GM18498 (cell line): ENCODE data around the gene HPD.

ENCODE experiments used
- ATAC-seq: cut with Tn5 transposase; IDR thresholded peaks from one replicate; pipeline ENCODE4 v1.9.1; 2021; ENCODE audit warnings: mild to moderate bottlenecking, moderate library complexity; ENCODE audit not compliant: unreplicated experiment

HPD gene

GRCh38 chr12:121812320-121812871, 46.3 kb downstream of the HPD start:
- no peak for ATAC-seq

GRCh38 chr12:121811434-121812319, 47.0 kb downstream of the HPD start:
- ATAC-seq, result peak; percentile 82

- ATAC-seq, result no peak
Measured at GRCh38 chr12:121810833-121811433, 47.7 kb downstream of the HPD start.

- ATAC-seq, result no peak
Measured at GRCh38 chr12:121810234-121810817, 48.3 kb downstream of the HPD start.

GRCh38 chr12:121809712-121810116, 48.9 kb downstream of the HPD start:
- no peak for ATAC-seq

DNA sequence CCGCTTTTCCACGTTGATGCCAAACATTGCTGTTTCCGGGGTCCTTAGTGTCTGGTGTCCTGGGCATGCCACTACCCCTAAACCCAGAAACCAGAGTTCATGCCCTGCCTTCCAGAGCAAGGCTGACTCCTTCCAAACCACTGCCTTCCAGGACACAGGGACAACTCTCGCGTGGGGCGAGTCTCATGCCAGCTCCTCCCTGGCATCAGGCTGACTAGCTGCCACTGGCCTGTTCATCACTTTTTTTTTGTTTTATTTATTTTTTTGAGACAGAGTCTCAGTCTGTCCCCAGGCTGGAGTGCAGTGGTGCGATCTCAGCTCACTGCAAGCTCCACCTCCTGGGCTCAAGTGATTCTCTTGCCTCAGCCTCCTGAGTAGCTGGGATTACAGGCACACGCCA, 50.0 kb downstream of the HPD start:
- ATAC-seq, result no peak

GRCh38 chr12:121807642-121808347, 50.9 kb downstream of the HPD start:
- no peak for ATAC-seq

DNA sequence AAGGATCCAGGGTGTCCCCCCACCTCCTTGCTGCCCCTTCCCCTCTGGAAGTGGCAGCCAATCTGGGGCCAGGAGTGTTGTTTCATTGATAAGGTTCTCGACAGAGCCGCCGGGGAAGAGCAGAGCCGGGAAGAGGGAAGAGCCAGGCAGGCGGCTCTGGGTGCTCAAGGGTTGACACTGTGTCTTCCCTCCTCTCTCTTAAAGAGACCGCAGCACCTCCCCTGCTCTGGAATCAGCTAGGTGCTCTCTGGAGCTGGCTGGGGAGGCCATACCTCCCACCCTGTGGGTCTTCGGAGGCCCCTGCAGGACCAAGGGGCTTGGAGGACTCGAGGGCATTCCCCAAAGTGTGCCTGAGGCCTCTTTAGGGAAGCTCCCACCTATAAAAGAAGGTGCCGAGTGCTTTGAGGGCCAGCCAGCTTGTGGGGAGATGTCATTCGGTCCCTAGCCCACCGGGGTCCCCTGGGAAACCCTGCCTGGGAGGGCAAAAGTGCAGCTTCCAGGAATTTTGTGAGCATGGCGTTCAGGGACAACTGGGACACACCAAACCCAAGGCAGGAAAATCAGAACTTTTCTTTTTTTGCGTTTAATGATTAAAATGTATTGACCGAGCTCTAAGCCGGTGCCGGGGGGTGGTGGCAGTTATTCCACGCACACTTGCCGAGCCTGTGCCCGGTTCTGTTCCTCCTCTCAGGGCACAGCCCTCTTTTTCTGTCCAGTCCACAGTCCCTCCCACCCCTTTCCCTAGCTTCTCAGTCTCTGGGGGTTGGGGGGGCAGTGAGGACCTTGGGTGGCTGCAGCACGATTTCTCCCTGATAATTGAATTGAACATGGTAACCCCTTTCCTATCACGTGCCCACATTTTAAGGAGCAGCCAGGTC, 51.9 kb downstream of the HPD start:
- no peak for ATAC-seq

- ATAC-seq, result no peak
Measured at GRCh38 chr12:121806009-121806545, 52.6 kb downstream of the HPD start.

DNA sequence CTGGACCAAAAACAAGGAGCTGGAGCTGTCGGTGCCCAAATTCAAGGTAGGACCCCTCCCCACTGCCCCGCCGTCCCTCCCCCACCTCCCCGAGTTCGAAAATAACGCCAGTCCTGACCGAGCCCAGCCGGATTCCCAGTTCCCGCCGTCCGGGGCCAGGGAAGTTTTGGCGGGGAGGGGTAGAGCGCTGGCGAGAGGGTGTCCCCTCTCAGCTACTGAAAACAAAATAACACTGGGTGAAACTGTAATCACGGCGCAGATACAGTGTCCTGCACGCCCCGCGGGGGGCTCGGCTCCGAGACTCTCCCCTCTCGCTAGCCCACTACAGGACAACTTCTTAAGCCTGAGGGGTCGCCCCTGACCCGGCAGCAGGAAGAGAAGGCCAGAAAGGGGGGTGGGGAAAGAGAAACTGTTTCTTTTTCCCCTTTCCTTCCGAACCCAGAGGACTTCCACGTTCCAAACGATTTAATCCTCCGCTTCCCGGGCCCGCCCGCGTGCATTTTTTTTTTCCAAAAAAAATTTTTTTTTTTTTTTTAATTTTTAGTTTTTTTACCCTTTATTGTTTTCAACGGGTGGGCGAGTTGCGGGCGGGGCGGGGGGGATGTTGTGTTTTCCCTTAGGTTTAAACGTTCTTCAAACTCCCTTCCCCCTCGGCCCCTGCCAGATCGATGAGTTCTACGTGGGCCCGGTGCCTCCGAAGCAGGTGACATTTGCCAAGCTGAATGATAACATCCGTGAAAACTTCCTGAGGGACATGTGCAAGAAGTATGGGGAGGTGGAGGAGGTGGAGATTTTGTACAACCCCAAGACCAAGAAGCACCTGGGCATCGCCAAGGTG, 53.3 kb downstream of the HPD start:
- no peak for ATAC-seq

DNA sequence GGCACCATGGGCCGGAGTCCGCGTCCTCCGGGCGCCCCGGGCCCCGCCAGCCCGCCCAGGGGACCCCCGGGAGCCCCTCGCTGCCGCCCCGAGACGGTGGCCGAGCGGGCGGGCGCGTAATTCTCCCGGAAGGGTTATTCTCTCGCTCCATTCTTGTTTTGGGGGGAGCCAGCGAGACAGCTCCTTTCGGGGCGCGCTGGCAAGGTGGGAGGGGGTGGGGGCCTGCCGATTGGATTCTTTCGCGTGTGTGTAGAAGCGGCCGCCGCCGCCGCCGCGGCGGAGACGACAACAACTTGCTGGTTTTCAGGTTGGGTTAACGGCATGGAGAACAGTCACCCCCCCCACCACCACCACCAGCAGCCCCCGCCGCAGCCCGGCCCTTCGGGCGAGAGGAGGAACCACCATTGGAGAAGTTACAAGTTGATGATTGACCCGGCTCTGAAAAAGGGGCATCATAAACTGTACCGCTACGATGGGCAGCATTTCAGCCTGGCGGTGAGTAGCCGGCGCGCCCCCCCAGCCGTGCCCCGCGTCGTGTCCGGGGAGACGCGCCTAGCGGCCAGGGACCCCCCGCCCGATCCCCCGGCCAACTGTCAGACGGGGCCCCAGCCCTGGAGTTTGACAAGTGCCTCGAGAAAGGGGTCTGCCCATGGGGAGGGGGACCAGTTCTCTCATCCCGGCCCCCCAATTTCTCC, 54.1 kb downstream of the HPD start:
- ATAC-seq, result no peak

DNA sequence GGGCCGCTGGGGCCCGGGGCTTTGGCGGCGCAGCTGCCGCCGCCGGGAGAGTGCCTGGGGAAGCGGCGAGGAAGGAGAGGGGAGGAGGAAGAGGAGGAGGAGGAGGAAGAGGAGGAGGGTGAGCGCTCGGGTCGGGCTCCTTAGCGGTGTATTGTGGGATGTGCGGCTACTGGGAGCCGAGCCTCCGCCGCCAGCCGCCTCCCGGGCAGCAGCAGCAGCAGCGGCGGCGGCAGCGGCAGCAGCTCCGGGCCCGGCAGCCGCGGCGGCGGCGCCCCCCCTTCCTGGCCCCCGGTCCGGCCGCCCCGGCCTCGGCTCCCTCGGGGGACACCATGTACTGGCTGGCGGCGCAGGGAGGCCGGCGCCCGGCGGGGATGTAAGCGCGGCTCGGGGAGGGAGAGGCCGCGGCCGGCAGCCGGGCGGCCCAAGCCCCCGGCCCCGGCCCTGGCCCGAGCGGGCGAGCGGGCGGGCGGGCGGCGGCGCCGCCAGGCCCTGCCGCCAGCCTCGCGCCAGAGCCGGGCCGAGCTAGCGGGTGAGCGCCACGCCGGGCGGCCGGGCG, 54.7 kb downstream of the HPD start, which contains the start of gene SETD1B:
TSS of gene SETD1B (plus strand) at position 149 of the 556 bp plus-strand sequence. CDS start 729 bp downstream, outside the sequence.
- ATAC-seq, result no peak

DNA sequence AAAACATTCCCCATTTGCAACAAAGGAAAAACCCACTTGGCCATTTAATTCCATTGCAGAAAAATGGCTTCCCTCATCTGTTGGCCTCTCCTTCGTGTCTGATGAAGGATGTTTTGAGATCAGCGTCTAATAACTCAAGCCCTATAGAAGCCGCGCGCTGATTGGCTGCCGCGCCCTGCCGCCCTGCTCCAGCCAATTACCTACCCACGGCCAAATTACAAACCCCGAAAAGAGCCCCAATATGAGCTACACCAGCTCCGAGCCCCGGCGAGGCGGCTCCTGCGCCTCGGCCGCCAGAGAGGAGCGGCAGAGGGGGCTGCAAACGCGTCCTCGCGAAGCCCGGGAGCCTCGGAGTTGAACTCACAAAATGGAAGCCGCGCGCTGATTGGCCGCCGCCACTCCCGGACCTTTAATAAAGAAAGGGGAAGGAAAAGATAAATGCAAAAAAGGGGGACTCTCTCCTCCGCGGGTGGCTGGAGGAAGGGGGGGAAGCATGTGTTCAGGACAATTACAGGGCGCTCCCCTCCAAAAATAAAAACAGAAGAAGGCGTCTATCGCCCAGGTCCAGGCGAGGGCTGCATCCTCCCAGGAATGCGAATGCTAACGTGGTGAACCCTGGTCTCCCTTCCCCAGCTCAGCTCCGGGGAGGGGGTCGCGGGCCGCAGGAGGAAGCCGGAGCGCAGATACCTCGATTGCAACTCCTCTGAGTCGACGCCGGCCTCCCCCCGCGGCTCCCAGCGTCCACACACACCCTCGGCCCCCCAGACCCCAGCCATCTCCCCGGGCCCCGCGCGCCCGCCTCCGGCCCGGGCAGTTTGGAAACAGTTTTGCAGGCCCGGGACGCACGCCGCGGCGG, 55.6 kb downstream of the HPD start:
- peak; percentile 39 for ATAC-seq

DNA sequence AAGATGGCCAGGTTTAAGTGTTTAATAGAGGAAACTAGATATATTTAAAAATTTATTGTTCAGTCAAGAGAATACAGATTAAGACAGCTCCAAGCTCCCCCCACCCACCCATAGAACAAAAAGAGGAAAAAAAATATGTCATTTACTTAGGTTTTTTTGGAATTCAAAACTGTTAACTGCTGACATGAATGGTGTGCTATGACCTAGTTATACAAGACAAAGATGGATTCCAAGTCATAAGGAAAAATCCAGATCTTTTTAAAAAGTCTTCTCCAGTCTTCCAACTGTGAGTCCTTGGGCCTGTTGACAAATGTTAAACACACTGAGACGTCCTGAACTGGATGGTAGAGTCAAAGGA, 56.2 kb downstream of the HPD start:
- no peak for ATAC-seq

DNA sequence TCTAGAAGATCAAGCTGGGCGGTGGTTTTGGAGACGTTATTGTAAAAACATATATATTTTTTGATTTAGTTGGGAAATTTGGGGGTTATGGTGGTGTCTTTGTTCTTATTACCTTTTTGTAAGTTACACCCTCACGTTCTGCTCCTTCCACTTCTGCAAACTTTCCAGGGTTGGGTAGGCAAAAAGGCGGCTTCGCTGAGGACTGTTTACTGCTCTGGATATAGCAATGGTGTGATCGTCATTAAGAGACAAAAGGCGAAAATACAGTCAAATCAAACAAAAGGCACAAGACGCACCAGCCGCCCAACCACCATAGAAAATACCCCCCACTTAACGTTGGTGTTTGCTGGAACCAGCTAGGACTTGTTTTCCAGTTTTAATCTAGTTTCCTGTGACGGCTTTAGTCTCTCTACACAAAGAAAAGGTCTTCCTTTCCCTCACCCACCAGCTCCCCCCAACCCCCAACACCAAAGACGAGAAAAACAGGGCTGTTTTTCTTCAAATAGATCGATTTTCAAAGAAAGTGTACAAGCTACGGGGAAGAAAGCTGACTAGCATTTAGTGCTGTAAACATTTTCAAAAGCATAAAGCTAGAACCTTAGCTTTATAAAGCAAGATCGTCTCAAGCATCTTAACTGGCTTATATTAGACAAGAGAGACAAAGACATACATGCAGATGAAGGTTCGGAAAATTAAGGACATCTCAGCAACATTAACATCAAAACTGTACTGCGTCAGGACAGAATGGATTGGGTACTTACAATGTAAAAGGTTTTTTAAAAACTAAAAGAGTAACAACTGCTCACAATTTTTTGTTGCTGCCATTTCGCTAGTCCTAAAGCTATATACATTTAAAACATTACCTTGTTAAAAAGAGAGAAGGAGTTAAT, 56.8 kb downstream of the HPD start:
- ATAC-seq, result no peak
